RWPE2 (cell line): Measurements from ENCODE around the gene EIF5AL1.
"Not testable (repeated sequence)": the region's sequence is repeated elsewhere in the genome, so short reads cannot be mapped to it uniquely, and the experiment has no call there.

Experiments
- ATAC-seq: fragments of 200-7000 bp; cut with Tn5 transposase; 3 replicates; pipeline ENCODE4 v1.9.1; 2021; ENCODE audit warnings: low read depth
- DNase-seq: peaks from one replicate; pipeline ENCODE4 v3.0.0-alpha.2; 2020; ENCODE audit warnings: low spot score
- H3K27ac ChIP-seq: fragments of 450-650 bp; 2 replicates; pipeline ENCODE4 v1.5.1; 2017; ENCODE audit warnings: mild to moderate bottlenecking; ENCODE audit not compliant: poor library complexity, severe bottlenecking
- H3K27me3 ChIP-seq: fragments of 250-450 bp; sonication (Bioruptor Pico); 2 replicates; pipeline ENCODE4 v1.5.1; 2021; ENCODE audit warnings: mild to moderate bottlenecking, moderate library complexity; ENCODE audit not compliant: insufficient read depth, poor library complexity, severe bottlenecking
- H3K36me3 ChIP-seq: fragments of 250-450 bp; sonication (Bioruptor Pico); 2 replicates; pipeline ENCODE4 v1.5.1; 2020; ENCODE audit warnings: low read depth, mild to moderate bottlenecking, moderate library complexity
- H3K4me1 ChIP-seq: fragments of 250-450 bp; sonication (Bioruptor Pico); 2 replicates; pipeline ENCODE4 v1.5.1; 2021; ENCODE audit warnings: mild to moderate bottlenecking, moderate library complexity; ENCODE audit not compliant: insufficient read depth, poor library complexity, severe bottlenecking
- H3K4me3 ChIP-seq: fragments of 250-450 bp; sonication (Bioruptor Pico); 2 replicates; pipeline ENCODE4 v1.5.1; 2021; ENCODE audit warnings: mild to moderate bottlenecking, moderate library complexity; ENCODE audit not compliant: severe bottlenecking
- H3K9me3 ChIP-seq: fragments of 250-450 bp; sonication (Bioruptor Pico); 2 replicates; pipeline ENCODE4 v1.5.1; 2021; ENCODE audit warnings: mild to moderate bottlenecking, moderate library complexity; ENCODE audit not compliant: severe bottlenecking
- CTCF ChIP-seq: fragments of 450-650 bp; IDR thresholded peaks from one replicate; pipeline ENCODE4 v1.5.1; 2017; ENCODE audit warnings: mild to moderate bottlenecking, moderate library complexity; ENCODE audit not compliant: poor library complexity, severe bottlenecking

EIF5AL1 gene

GRCh38 chr10:79511891-79512583, at the start of gene EIF5AL1:
TSS of gene EIF5AL1 (plus strand) at chr10:79512533. CDS start at chr10:79512650, 117 bp downstream.
- H3K4me3 ChIP-seq, H3K27me3 ChIP-seq, H3K4me1 ChIP-seq, H3K36me3 ChIP-seq, H3K9me3 ChIP-seq, H3K27ac ChIP-seq, DNase-seq: not testable (repeated sequence)
- peak; percentile 59 for ATAC-seq

GRCh38 chr10:79463578-79464496, 48.5 kb upstream of the EIF5AL1 start:
- Histone ChIP-seq H3K27me3 (no peaks in the 10 kb centered on the region), H3K36me3 (no peaks in the 10 kb centered on the region), H3K4me1 (no peaks in the 10 kb centered on the region), H3K4me3 (no peak overlapping the region), H3K9me3 (no peaks in the 10 kb centered on the region), H3K27ac (no peak overlapping the region)
- no peak for TF ChIP-seq CTCF
- ATAC-seq (no peak), DNase-seq (no peak)

- ATAC-seq (no peak), DNase-seq (no peak)
- Histone ChIP-seq H3K27me3 (no peaks in the 10 kb centered on the region), H3K9me3 (no peaks in the 10 kb centered on the region), H3K36me3 (no peaks in the 10 kb centered on the region), H3K27ac (no peak overlapping the region), H3K4me1 (no peaks in the 10 kb centered on the region), H3K4me3 (no peak overlapping the region)
- TF ChIP-seq CTCF = no peak
Observed at GRCh38 chr10:79465341-79465740, 47.0 kb upstream of the EIF5AL1 start.

- no peaks in the 10 kb centered on the region for H3K27me3 ChIP-seq
- H3K27ac ChIP-seq = no peak overlapping the region
- no peak for TF ChIP-seq CTCF
- no peaks in the 10 kb centered on the region for H3K9me3 ChIP-seq
- no peaks in the 10 kb centered on the region for H3K36me3 ChIP-seq
- no peak for DNase-seq
- no peak for ATAC-seq
- no peak overlapping the region for H3K4me3 ChIP-seq
- no peaks in the 10 kb centered on the region for H3K4me1 ChIP-seq
Observed at GRCh38 chr10:79468015-79468560, 44.2 kb upstream of the EIF5AL1 start.

GRCh38 chr10:79468841-79469585, 43.3 kb upstream of the EIF5AL1 start:
- Histone ChIP-seq H3K9me3 (no peaks in the 10 kb centered on the region), H3K36me3 (no peaks in the 10 kb centered on the region), H3K27ac (no peak overlapping the region), H3K27me3 (no peaks in the 10 kb centered on the region), H3K4me3 (no peak overlapping the region), H3K4me1 (no peaks in the 10 kb centered on the region)
- DNase-seq = no peak
- ATAC-seq = no peak
- no peak for TF ChIP-seq CTCF
